Activated naive CD4-positive, alpha-beta T cell treated with anti-CD3 and anti-CD28 coated beads, Interleukin-2, amount 50 U/mL, for 24 hours (primary cell): ENCODE measurements around the gene EPM2AIP1.
A peak's percentile ranks its signal among the peaks of the same experiment; 100 is the strongest.
"Not testable (repeated sequence)": the region's sequence is repeated elsewhere in the genome, so short reads cannot be mapped to it uniquely, and the experiment has no call there.

Source experiments
- H3K27ac Mint-ChIP-seq: one replicate; pipeline ENCODE4 v1.8.0; 2021; ENCODE audit warnings: mild to moderate bottlenecking, mixed read lengths
- H3K27me3 Mint-ChIP-seq: one replicate; pipeline ENCODE4 v1.8.0; 2021; ENCODE audit warnings: mixed read lengths
- H3K36me3 Mint-ChIP-seq: one replicate; pipeline ENCODE4 v1.8.0; 2021; ENCODE audit warnings: mixed read lengths
- H3K4me1 Mint-ChIP-seq: one replicate; pipeline ENCODE4 v1.8.0; 2021; ENCODE audit warnings: mixed read lengths
- H3K4me3 Mint-ChIP-seq: one replicate; pipeline ENCODE4 v1.8.0; 2021; ENCODE audit warnings: mild to moderate bottlenecking, mixed read lengths
- H3K9me3 Mint-ChIP-seq: one replicate; pipeline ENCODE4 v1.8.0; 2021; ENCODE audit warnings: mixed read lengths

The EPM2AIP1 gene

GRCh38 chr3:36969085-36969484 is 23.8 kb downstream of the EPM2AIP1 start:
- Mint-ChIP-seq H3K27me3 (no peaks in the 10 kb centered on the region), H3K4me1 (peaks cover 24% of the 10 kb centered on the region), H3K27ac (no peak overlapping the region), H3K9me3 (no peaks in the 10 kb centered on the region), H3K36me3 (peaks cover 3% of the 10 kb centered on the region), H3K4me3 (no peak overlapping the region)

DNA sequence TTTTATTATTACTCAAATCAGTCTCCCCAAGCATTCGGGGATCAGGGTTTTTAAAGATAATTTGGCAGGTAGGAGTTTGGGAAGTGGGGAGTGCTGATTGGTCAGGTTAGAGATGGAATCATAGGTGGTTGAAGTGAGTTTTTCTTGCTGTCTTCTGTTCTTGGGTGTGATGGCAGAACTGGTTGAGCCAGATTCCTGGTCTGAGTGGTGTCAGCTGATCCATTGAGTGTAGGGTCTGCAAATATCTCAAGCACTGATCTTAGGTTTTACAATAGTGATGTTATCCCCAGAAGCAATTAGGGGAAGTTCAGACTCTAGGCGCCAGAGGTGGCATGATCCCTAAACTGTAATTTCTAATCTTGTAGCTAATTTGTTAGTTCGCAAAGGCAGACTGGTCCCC is 27.5 kb downstream of the EPM2AIP1 start:
- no peak overlapping the region for H3K4me3 Mint-ChIP-seq
- no peaks in the 10 kb centered on the region for H3K36me3 Mint-ChIP-seq
- no peak overlapping the region for H3K27ac Mint-ChIP-seq
- H3K9me3 Mint-ChIP-seq: no peaks in the 10 kb centered on the region
- H3K27me3 Mint-ChIP-seq: no peaks in the 10 kb centered on the region
- H3K4me1 Mint-ChIP-seq: peaks cover 15% of the 10 kb centered on the region

- H3K9me3 Mint-ChIP-seq: no peaks in the 10 kb centered on the region
- no peaks in the 10 kb centered on the region for H3K27me3 Mint-ChIP-seq
- no peak overlapping the region for H3K4me3 Mint-ChIP-seq
- no peaks in the 10 kb centered on the region for H3K36me3 Mint-ChIP-seq
- peaks cover 11% of the 10 kb centered on the region for H3K4me1 Mint-ChIP-seq
- H3K27ac Mint-ChIP-seq: no peak overlapping the region
Measured at GRCh38 chr3:36964817-36965216, 28.1 kb downstream of the EPM2AIP1 start.

DNA sequence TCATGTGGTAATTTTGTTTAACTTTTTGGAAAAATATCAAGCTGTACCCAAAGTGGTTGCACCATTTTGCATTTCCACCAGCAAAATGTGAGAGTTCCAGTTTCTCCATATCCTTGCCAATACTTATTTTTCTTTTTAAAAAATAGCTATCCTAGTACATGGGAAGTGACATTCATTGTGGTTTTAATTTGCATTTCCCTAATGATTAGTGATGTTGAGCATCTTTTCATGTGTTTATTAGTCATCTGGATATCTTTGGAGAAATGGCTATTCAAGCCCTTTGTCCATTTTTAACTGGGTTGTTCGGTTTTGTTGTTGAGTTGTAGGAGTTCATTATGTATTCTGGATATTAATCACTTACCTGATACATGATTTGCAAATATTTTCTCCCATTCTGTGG is 28.6 kb downstream of the EPM2AIP1 start:
- Mint-ChIP-seq H3K27me3 (no peaks in the 10 kb centered on the region), H3K9me3 (no peaks in the 10 kb centered on the region), H3K4me3 (no peak overlapping the region), H3K36me3 (no peaks in the 10 kb centered on the region), H3K27ac (no peak overlapping the region), H3K4me1 (peaks cover 6% of the 10 kb centered on the region)

DNA sequence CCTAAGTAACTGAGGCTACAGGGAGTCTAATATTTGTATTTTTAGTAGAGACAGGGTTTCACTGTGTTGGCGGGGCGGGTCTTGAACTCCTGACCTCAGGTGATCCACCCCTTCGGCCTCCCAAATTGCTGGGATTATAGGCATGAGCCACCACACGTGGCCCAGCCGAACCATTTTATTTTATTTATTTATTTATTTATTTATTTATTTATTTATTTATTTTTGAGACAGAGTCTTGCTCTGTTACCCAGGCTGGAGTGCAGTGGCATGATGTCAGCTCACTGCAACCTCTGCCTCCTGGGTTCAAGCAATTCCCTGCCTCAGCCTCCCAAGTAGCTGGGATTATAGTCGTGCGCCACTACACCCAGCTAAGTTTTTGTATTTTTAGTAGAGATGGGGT is 29.9 kb downstream of the EPM2AIP1 start:
- not testable (repeated sequence) for H3K27me3 Mint-ChIP-seq, H3K4me3 Mint-ChIP-seq, H3K27ac Mint-ChIP-seq, H3K4me1 Mint-ChIP-seq, H3K9me3 Mint-ChIP-seq, H3K36me3 Mint-ChIP-seq

GRCh38 chr3:36960502-36960901 is 32.4 kb downstream of the EPM2AIP1 start:
- H3K9me3 Mint-ChIP-seq: no peaks in the 10 kb centered on the region
- H3K27ac Mint-ChIP-seq: no peak overlapping the region
- H3K27me3 Mint-ChIP-seq: no peaks in the 10 kb centered on the region
- no peak overlapping the region for H3K4me3 Mint-ChIP-seq
- peaks cover 10% of the 10 kb centered on the region for H3K4me1 Mint-ChIP-seq
- no peaks in the 10 kb centered on the region for H3K36me3 Mint-ChIP-seq

DNA sequence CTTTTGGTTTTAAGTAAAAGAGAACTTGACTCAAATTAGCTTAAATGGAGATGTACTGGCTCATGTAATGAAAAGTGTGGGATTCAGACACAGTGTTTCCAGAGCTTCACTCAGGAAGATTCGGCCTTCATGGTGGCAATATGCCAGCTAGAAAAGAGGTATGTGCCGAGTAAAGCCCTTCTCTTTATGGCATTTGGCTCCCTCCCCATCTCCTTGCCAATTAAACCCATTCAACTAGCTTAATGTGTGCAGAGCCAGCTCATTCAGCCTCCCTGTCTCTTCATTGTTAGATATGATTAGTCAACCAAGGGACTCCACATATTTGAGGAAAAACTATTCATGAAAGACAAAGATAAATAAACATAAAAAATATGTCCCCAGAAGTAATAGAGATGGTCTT is 33.1 kb downstream of the EPM2AIP1 start:
- Mint-ChIP-seq H3K4me3 (no peak overlapping the region), H3K9me3 (no peaks in the 10 kb centered on the region), H3K27me3 (no peaks in the 10 kb centered on the region), H3K27ac (no peak overlapping the region), H3K4me1 (peaks cover 10% of the 10 kb centered on the region), H3K36me3 (no peaks in the 10 kb centered on the region)

DNA sequence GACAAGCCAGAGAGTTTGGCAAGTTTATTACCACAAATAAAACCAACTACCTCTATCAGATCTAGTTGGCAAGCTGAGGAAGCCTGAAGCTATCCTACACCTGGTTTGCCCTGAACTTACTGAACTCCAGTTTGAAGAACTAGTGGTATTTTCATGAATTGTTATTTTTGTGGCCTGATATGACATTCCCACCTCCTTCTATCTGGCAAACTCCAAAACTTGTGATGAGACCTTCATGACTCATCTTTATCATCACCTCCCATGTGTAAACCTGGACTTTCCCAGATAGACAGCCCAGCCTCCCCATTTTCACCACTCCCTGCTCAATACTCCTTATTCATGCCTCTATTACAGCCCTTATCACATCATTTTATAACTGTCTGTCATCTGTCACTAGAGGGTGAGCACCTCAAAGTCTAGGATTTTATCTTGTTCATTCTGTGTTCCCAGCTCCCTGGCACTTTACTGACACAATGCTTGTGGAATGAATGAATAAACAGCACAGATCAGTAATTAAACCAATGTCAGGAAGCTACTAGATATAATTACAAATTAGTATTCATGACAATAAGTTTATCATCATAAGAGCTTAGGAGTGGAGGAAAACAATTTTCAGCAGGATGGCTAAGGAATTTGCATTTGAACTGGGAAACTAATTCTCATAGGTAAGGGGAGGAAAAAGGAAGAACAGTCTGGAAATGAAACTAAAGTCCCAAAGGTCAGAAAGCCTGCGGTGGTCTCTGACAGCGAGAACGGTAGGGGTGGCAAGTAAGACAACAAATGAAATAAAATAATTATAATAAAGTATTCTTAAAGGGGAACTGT is 34.9 kb downstream of the EPM2AIP1 start:
- peak overlapping the region; percentile 57 for H3K27ac Mint-ChIP-seq
- no peaks in the 10 kb centered on the region for H3K27me3 Mint-ChIP-seq
- no peaks in the 10 kb centered on the region for H3K9me3 Mint-ChIP-seq
- peaks cover 10% of the 10 kb centered on the region for H3K4me1 Mint-ChIP-seq
- H3K36me3 Mint-ChIP-seq: no peaks in the 10 kb centered on the region
- H3K4me3 Mint-ChIP-seq: peak overlapping the region; percentile 0

- Mint-ChIP-seq H3K36me3 (no peaks in the 10 kb centered on the region), H3K4me1 (peaks cover 10% of the 10 kb centered on the region), H3K27me3 (no peaks in the 10 kb centered on the region), H3K27ac (no peak overlapping the region), H3K9me3 (no peaks in the 10 kb centered on the region), H3K4me3 (no peak overlapping the region)
Measured at GRCh38 chr3:36957063-36957462, 35.9 kb downstream of the EPM2AIP1 start.

DNA sequence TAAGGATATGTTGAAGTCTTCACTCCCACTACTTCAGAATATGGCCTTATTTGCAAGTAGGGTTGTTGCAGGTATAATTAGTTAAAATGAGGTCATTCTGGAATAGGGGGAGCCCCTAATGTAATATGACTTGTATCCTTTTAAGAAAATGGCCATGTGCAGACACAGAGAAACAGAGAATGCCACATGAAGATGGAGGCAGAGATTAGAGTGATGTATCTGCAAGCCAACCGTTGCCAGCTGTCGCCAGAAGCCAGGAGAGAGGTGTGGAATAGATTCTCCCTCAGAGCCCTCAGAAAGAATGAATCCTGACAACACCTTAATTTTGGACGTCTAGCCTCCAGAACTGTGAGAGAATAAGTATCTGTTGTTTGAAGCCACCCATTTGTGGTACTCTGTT is 36.8 kb downstream of the EPM2AIP1 start:
- Mint-ChIP-seq H3K36me3 (no peaks in the 10 kb centered on the region), H3K4me3 (no peak overlapping the region), H3K27ac (peak overlapping the region; percentile 4), H3K9me3 (no peaks in the 10 kb centered on the region), H3K27me3 (no peaks in the 10 kb centered on the region), H3K4me1 (peaks cover 10% of the 10 kb centered on the region)

DNA sequence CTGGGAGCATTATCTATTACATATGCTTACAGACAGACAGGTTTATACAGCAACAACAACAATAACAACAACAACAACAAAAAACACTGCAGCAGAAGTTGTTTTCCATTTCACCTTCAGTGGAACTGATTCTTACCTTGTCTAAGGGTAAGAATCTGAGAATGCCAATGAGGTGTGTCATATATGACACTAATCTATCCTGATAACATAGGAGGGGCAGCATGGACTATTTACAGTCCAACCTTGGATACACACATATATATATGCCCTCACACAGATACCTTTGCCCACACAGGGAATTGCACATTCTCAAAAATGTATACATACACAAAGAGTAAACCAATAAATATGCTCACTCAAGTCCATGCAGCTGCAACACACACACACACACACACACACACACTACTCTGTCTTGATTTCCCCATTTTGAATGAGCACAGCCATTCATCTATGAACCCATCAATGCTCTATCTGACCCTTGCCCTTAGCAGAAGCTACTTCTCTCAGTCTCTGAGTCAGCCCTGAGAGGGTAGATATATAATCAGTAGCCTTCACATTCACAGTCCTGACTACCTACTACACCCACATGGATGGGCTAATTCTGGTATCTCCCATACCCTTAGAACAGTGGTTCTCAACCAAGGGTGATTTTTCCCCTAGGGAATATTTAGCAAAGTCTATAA is 38.3 kb downstream of the EPM2AIP1 start:
- Mint-ChIP-seq H3K27ac (no peak overlapping the region), H3K4me3 (no peak overlapping the region), H3K9me3 (no peaks in the 10 kb centered on the region), H3K4me1 (peaks cover 12% of the 10 kb centered on the region), H3K27me3 (no peaks in the 10 kb centered on the region), H3K36me3 (no peaks in the 10 kb centered on the region)

DNA sequence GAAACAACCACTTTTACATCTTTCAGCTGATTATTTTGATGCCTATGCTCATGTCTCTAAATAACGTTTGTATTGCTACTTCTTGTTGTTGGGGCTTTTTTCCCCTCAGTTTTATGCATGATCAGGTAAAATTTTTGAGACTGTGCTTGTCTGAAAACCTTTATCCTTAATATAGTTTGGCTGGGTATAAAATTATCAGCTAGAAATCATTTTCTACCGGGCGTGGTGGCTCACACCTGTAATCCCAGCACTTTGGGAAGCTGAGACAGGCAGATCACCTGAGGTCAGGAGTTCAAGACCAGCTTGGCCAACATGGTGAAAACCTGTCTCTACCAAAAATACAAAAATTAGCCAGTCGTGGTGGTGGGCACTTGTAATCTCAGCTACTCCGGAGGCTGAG is 45.1 kb downstream of the EPM2AIP1 start:
- H3K9me3 Mint-ChIP-seq, H3K4me3 Mint-ChIP-seq, H3K27me3 Mint-ChIP-seq, H3K36me3 Mint-ChIP-seq, H3K27ac Mint-ChIP-seq: not testable (repeated sequence)
- H3K4me1 Mint-ChIP-seq: peaks cover 23% of the 10 kb centered on the region

- Mint-ChIP-seq H3K27ac (no peak overlapping the region), H3K36me3 (peaks cover 8% of the 10 kb centered on the region), H3K9me3 (peaks cover 4% of the 10 kb centered on the region), H3K4me1 (peaks cover 32% of the 10 kb centered on the region), H3K27me3 (no peaks in the 10 kb centered on the region), H3K4me3 (peak overlapping the region; percentile 84)
Measured at GRCh38 chr3:36945333-36945980, 47.5 kb downstream of the EPM2AIP1 start.

DNA sequence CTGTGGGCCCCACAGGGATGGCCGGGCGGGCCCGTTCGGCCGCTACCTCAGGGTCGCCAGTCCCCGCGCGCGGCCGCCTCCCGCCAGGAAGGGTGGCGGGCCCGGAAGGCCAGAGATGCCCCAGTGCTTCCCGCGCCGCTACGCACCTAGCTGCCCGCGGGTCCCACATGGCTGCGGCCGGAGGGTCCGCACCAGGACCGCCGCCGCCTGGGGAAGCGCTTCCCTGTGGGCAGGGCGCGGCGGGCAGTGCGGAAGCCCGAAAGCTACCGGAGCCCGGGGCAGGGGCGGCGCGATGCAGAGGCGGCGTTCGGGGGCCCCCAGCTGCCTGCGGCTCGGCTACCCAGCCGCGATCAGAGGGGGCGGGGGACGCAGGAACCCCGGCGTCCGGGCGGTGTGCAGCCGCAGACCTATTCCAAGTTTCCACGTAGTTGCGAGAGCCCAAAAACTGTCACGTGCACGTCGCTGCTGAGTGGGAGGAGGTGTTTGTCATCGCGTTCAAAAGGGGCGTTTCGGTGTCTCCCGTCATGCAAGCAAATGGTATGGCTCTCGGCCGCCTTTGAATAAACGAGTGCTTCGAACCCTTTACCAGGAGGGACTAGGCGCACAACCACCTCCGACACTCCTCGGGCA is 48.2 kb downstream of the EPM2AIP1 start, which contains the start of gene TRANK1:
TSS of gene TRANK1 (minus strand) at position 414 of the 630 bp plus-strand sequence. CDS start at position 169, 245 bp downstream.
- H3K36me3 Mint-ChIP-seq: peaks cover 9% of the 10 kb centered on the region
- H3K27me3 Mint-ChIP-seq: no peaks in the 10 kb centered on the region
- H3K4me1 Mint-ChIP-seq: peaks cover 33% of the 10 kb centered on the region
- peak within 1 kb of the TSS; percentile 84 for H3K4me3 Mint-ChIP-seq
- H3K9me3 Mint-ChIP-seq: peaks cover 4% of the 10 kb centered on the region
- peak within 1 kb of the TSS; percentile 79 for H3K27ac Mint-ChIP-seq

DNA sequence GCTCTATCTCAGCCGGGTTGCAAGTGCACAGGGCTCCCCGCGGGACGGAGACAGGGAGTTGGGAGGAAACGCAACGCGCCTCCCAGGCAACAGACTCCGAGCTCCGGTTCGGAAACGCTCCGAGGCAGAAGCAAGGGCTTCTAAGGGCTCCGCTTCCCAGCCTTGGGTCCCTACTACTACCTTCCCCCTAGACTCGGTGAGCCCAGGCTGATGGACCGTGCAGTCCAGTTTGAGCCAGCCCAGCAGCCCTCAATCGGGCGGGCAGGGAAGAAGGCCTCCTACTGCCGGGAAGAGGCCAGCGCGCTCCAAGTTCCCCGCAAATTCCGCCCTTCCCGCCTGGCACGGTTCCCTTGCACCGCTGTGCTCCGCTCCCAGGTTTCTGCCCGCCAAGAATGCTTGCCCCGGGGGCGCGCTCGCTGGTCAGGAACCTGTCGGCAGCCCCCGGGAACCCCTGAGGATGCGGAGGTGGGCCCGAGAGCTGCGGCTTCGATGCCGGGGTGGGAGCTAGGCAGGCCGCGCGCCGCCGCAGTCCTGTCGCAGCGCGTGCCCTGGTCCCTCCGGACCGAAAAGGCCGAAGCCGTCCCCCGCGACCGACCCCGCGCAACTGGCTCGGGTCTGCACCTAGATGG is 48.8 kb downstream of the EPM2AIP1 start:
- H3K27ac Mint-ChIP-seq: peak overlapping the region; percentile 59
- peaks cover 27% of the 10 kb centered on the region for H3K4me1 Mint-ChIP-seq
- H3K4me3 Mint-ChIP-seq: peak overlapping the region; percentile 77
- H3K9me3 Mint-ChIP-seq: peaks cover 4% of the 10 kb centered on the region
- no peaks in the 10 kb centered on the region for H3K27me3 Mint-ChIP-seq
- peaks cover 9% of the 10 kb centered on the region for H3K36me3 Mint-ChIP-seq
